A204.1 (cell line): ENCODE data around the gene SLC47A1.
"Not testable (repeated sequence)": the region's sequence is repeated elsewhere in the genome, so short reads cannot be mapped to it uniquely, and the experiment has no call there.

ENCODE experiments used
- FAIRE-seq: peaks from 2 replicates; lab custom pipeline; 2012; peaks lifted over from hg19 to GRCh38; lab: Jason Lieb, UNC

The SLC47A1 gene

GRCh38 chr17:19520641-19521040, 13.0 kb upstream of the SLC47A1 start:
- FAIRE-seq: no peak

DNA sequence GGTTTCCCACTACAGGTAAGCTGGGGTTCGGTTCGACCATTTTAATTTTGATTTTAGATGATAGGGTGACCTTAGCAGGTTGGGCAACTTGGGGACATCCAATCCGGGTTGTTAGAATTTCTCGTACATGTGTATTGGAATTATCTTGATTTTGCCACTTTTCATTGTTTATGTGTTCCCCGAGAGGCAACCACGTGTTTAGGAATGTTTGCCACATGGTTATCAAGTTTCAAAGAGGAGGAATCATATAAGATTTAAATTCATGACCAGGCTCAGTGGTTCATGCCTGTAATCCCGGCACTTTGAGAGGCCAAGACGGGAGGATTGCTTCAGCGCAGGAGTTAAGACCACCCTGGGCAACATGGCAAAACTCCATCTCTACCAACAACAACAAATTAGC, 10.0 kb upstream of the SLC47A1 start:
- no peak for FAIRE-seq

GRCh38 chr17:19526950-19527349, 6.7 kb upstream of the SLC47A1 start:
- not testable (repeated sequence) for FAIRE-seq

DNA sequence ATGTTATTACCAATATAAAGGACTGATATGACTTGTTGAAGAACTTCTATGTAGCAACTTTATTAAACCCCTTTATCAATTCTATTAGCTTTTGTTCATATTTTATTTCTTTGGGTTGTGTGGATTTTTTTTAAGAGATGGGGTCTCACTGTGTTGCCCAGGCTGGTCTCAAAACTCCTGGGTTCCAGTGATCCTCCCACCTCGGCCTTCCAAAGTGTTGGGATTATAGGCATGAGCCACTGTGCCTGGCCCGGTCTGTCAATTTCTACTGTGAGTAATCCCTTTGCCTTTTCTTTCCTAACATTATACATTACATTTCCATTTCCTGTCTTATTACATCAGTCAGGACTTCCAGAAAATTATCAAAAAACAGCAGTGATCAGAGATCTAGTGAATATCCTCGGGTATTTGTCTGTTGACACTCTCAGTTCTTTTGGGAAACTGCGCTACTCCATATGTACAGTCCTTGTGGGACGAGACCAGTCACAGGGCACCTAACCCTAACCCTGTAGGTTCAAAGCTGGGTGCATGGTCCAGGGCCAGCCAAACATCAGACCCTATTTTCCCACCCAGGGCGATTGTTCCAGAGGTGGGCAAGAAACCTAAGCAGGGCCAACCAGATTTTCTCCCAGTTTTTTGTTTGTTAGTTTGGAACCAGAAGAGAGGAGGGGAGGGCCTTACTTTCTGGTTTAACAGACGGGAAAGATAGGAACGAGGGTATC, 1.7 kb upstream of the SLC47A1 start:
- no peak for FAIRE-seq

- FAIRE-seq: no peak
Observed at GRCh38 chr17:19533036-19533717, 477 bp upstream of the SLC47A1 start.

- no peak for FAIRE-seq
Observed at GRCh38 chr17:19534562-19535149, 1.0 kb downstream of the SLC47A1 start.

DNA sequence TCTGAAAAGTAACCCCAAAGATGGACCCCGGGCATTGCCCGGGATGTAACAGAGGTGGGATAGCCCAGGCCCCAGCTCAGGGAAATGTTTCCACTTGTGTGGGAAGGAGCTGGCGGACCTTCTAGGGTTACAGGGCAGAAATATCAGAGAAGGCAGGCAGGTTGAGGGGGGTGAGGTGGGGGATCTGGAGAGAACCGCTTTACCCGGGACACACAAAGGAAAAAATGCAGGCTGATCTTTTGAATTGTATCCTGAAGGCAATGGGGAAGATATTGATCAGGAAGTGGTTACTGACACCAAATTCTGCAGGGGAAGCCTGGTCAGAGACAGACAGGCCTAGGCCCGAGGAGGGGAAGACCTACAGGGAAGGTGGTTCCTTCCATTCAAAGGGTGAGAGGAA, 3.5 kb downstream of the SLC47A1 start:
- no peak for FAIRE-seq

GRCh38 chr17:19538095-19539039, 4.7 kb downstream of the SLC47A1 start:
- no peak for FAIRE-seq

DNA sequence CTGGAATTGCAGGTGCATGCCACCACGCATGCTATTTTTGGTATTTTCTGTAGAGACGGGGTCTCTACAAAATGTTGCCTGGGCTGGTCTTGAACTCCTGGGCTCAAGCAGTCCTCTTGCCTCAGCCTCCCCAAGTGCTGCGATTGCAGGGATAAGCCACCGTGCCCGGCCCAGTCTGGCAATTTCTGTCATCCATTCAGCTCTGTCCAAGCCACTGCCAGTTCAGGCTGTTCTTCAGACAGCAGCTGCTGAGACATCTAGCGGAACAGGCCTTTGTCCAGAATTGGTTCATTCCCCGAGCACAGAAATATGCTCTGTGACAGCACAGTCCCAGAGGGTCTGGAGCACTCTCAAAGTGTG, 5.4 kb downstream of the SLC47A1 start:
- no peak for FAIRE-seq

DNA sequence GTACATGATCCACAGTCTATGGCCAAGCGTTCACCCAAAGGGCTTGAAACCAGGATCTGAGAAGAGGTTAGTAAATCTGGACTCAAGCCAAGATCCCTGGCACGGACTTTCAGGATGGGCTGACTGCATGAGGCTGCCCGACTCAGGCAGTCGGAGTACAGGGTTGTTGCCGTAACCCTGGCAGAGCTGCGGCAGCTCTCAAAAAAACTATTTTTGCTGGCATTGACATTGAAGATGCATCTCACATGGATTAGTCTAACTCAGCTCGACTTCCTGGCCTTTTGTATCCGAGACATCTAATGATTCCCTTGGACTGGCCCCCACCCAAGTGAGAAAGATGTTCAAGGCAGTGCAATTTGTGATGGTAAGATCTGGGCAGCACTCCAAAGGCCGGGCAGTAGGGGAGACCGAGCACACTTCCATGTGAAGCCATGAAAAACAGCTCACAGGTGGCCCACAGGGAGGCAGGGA, 6.2 kb downstream of the SLC47A1 start:
- no peak for FAIRE-seq

GRCh38 chr17:19540706-19541370, 7.2 kb downstream of the SLC47A1 start:
- no peak for FAIRE-seq

DNA sequence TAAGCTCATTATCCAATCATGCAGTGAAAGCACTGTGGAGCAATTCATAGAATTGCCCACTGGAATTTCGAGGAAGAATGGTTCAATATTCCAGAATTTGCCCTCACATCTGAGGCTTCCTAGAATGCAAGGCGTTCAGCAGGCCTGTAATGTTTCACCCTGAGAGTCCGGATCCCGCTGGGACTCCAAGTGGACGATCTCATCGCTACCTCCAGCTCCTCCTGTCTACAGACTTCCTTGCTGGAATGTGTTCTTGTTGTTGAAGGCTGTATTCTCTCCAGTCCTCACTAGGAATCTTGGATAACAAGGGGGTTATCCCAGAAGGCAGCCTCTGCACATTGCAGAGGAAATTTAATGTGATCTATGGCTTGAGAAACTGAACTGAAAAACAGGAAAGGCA, 7.8 kb downstream of the SLC47A1 start:
- FAIRE-seq: no peak

- FAIRE-seq: no peak
Observed at GRCh38 chr17:19542247-19542646, 8.6 kb downstream of the SLC47A1 start.

DNA sequence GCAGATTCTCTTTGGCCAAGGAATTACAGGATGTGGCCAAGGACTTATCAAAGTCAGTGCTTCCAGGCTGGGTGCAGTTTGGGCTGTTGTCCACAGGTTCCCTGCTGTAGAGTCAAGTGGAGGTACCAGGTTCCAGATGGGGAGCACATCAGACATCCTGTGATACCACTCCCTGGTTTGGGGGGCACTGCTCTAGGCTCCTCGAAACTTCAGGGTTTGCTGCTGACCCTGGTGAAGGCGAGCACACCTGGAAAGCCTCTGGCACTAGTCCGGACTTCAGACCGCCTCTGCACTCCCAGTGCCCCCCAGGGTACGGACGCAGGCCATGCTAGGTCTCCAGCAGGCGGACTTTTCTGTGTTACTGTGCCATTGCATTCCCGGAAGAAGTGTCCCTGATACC, 10.7 kb downstream of the SLC47A1 start:
- no peak for FAIRE-seq

- no peak for FAIRE-seq
Observed at GRCh38 chr17:19546289-19547065, 12.8 kb downstream of the SLC47A1 start.

GRCh38 chr17:19549746-19550623, 16.3 kb downstream of the SLC47A1 start:
- FAIRE-seq: no peak

- no peak for FAIRE-seq
Observed at GRCh38 chr17:19551165-19551564, 17.5 kb downstream of the SLC47A1 start.

DNA sequence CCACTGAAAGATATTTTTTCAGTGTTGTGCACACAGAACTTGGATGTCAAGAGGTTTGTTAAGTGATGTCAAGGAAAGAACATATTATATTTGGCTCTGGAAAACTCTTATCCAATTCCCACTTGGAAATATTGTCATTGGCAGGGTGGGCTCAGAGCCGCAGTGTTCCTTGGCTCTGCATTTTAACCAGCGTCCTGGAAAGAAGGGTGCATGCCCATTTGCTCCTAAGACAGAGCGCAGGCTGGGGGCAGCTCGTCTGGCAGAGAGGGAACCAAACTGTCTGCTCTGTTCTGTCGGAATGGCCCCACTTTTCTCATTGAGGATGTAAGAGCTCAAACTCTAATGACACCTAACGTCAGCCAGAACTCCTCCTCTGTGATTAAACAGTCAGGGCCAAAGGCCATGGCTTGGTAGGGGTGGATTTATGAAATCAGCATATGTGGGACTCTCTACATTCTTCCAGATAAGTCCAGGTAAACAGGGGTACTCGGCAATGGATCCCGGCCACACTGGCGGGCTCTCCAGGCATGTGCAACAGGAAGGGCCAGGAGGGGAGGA, 18.0 kb downstream of the SLC47A1 start:
- no peak for FAIRE-seq

- no peak for FAIRE-seq
Observed at GRCh38 chr17:19553036-19553435, 19.4 kb downstream of the SLC47A1 start.

DNA sequence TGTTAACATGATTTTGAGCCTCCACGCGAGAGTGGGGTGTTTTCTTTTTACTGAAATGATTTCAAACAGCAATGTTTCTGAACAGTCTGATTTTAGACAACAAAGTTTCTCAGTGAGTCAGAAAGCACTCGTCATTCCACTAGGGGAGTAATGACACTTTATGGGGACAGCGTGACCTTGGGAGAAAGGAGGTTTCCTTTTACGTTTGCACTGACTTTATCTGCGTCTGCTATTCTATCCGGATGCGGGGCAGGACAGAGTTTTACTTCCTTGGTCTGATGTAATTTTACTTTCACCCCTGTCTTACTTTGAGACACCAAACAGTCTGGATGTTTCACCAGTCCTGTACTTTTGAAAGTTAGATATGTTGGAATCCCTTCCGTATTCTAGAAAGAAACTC, 20.7 kb downstream of the SLC47A1 start:
- FAIRE-seq: no peak
